ENCODE data around the gene NEIL1.
A peak's percentile ranks its signal among the peaks of the same experiment; 100 is the strongest.
"Not testable (repeated sequence)": the region's sequence is repeated elsewhere in the genome, so short reads cannot be mapped to it uniquely, and the experiment has no call there.

The NEIL1 gene, protein sequence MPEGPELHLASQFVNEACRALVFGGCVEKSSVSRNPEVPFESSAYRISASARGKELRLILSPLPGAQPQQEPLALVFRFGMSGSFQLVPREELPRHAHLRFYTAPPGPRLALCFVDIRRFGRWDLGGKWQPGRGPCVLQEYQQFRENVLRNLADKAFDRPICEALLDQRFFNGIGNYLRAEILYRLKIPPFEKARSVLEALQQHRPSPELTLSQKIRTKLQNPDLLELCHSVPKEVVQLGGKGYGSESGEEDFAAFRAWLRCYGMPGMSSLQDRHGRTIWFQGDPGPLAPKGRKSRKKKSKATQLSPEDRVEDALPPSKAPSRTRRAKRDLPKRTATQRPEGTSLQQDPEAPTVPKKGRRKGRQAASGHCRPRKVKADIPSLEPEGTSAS

GRCh38 chr15:75346796-75347221, at the start of gene NEIL1:
TSS of gene NEIL1 (plus strand) at chr15:75347039. CDS start at chr15:75348906, 1,867 bp downstream.
- TF ChIP-seq CTCF (IDR thresholded peaks at IDR 0.05; ENCODE audit: insufficient read depth, low read length, missing control alignments) = no peak
- ChIA-PET POLR2A (no interaction called here), CTCF (no interaction called here)
- no peak for DNase-seq (ENCODE audit: low read depth, low spot score)
- H3K4me3 ChIP-seq (ENCODE audit: low read depth, low read length) = peak within 1 kb of the TSS; percentile 63

DNA sequence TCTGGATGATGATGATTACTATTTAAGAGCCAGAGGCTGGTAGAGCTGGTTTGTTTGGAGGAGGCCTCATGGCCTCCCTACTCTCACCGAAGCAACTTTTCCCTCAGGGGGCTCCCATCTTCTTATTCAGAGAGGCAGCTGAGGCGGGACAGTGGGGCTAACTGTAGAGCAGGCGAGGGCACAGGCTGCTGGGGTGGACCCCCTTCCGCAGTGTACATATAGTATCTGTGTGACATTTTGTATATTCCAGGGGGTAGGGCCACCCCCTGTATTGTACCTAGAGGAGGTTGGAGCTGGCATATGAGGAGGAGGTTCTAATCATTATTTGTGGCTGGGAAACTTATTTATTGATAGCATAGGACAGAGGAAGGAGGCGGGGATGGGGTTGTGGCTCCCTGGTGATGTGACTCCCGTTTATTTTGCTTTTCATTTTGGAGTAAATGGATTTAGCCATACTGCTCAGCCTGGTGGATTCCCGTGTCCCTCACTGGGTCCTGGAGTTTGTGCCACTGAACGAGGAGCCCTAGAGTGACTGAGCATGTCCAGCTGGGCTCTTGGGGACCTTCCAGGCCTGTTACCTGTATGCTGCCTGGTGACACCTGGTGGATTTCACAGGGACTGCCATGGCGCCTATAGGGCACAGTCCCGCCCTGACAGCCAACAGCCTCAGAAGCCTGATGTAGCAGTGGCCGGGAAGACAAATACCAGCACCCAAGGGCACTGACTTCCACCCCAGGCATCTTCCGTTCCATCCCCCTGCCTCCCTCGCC, 48.1 kb upstream of the NEIL1 start:
- H3K4me3 ChIP-seq (ENCODE audit: low read depth, low read length); DNase-seq (ENCODE audit: low read depth, low spot score); CTCF ChIA-PET; POLR2A ChIA-PET: not testable (repeated sequence)

DNA sequence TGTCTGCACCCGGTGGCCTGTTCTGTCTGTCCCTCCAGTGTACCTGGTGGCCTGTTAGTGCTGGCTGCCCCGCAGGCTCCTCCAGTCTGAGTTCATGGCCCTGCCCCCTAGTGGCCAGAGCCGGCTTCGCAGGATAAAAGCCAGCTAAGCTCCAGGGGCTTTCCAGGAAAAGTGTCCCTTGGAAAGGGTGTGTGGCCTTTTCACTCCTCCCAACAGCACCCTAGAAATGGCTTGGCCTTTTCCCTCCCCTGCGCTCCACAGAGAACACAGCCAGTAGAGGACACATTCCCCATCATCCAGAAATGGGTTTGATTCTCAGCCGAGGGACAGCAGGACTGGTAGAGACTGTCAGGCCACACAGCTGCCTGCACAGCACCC, 47.5 kb upstream of the NEIL1 start:
- CTCF ChIA-PET; H3K4me3 ChIP-seq (ENCODE audit: low read depth, low read length); DNase-seq (ENCODE audit: low read depth, low spot score); POLR2A ChIA-PET: not testable (repeated sequence)
- peak; percentile 9 for TF ChIP-seq CTCF (IDR thresholded peaks at IDR 0.05; ENCODE audit: insufficient read depth, low read length, missing control alignments)

- H3K4me3 ChIP-seq (ENCODE audit: low read depth, low read length); DNase-seq (ENCODE audit: low read depth, low spot score); POLR2A ChIA-PET: not testable (repeated sequence)
- CTCF ChIA-PET = interaction anchor here (0.8 to 1.4 kb wide), 2 partner anchors 270 to 304 kb away, joined by 3 to 4 read pairs; no protein-coding TSS in a partner anchor
These were observed 46.8 kb upstream of the NEIL1 start for GRCh38 chr15:75300026-75300425.

- no peak for TF ChIP-seq CTCF (IDR thresholded peaks at IDR 0.05; ENCODE audit: insufficient read depth, low read length, missing control alignments)
- no peak overlapping the region for H3K4me3 ChIP-seq (ENCODE audit: low read depth, low read length)
- ChIA-PET POLR2A (no interaction called here), CTCF (no interaction called here)
- DNase-seq (ENCODE audit: low read depth, low spot score) = no peak
These were observed 44.5 kb upstream of the NEIL1 start for GRCh38 chr15:75302318-75302717.

GRCh38 chr15:75302753-75303152, 44.1 kb upstream of the NEIL1 start:
- CTCF ChIA-PET; POLR2A ChIA-PET; H3K4me3 ChIP-seq (ENCODE audit: low read depth, low read length); DNase-seq (ENCODE audit: low read depth, low spot score): not testable (repeated sequence)

DNA sequence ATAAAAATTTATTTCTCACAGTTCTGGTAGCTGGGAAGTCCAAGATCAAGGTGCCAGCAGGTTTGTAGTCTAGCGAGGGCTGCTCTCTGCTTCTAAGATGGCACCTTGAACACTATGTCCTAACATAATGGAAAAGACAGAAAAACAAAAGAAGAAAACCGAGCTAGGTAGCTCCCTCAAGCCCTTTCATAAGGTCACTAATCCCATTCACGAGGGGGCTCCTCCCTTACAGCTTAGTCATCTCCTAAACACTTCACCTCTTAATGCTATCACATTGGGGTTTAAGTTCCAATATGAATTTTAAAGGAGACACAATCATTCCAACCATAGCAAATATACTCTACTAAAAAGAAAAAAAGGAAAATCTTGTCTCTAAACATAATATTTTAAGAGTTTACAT, 40.7 kb upstream of the NEIL1 start:
- ChIA-PET CTCF (interaction anchor here (1.2 to 3.5 kb wide), 2 partner anchors 275 to 281 kb away, joined by 3 to 16 read pairs; no protein-coding TSS in a partner anchor), POLR2A (no interaction called here)
- DNase-seq (ENCODE audit: low read depth, low spot score) = no peak
- no peak for TF ChIP-seq CTCF (IDR thresholded peaks at IDR 0.05; ENCODE audit: insufficient read depth, low read length, missing control alignments)
- H3K4me3 ChIP-seq (ENCODE audit: low read depth, low read length) = no peak overlapping the region

Measured in AG04449 (cell line).